Neuronal stem cell (in vitro differentiated cells): ENCODE results near the gene LTBP1.

Experiments used
- DNase-seq: peaks from one replicate; pipeline ENCODE4 v3.0.0-alpha.2; 2013; ENCODE audit warnings: low spot score
- H2AFZ ChIP-seq: one replicate; pipeline ENCODE4 v1.6.1; 2013; ENCODE audit warnings: mild to moderate bottlenecking, low read length, inconsistent platforms
- H2AK5ac ChIP-seq: 2 replicates; pipeline ENCODE4 v1.6.1; 2013; ENCODE audit warnings: low read depth, mild to moderate bottlenecking, inconsistent platforms, low read length, moderate library complexity, mixed read lengths
- H2BK120ac ChIP-seq: 2 replicates; pipeline ENCODE4 v1.6.1; 2013; ENCODE audit warnings: low read depth, mild to moderate bottlenecking, inconsistent platforms, low read length, moderate library complexity, mixed read lengths
- H2BK12ac ChIP-seq: one replicate; pipeline ENCODE4 v1.6.1; 2013; ENCODE audit warnings: low read length, inconsistent platforms
- H2BK15ac ChIP-seq: 2 replicates; pipeline ENCODE4 v1.6.1; 2013; ENCODE audit warnings: mild to moderate bottlenecking, low read length, inconsistent platforms, mixed read lengths
- H2BK5ac ChIP-seq: one replicate; pipeline ENCODE4 v1.6.1; 2013; ENCODE audit warnings: inconsistent platforms, mild to moderate bottlenecking, low read length, moderate library complexity
- H3K14ac ChIP-seq: one replicate; pipeline ENCODE4 v1.6.1; 2013; ENCODE audit warnings: low read length, inconsistent platforms
- H3K18ac ChIP-seq: 2 replicates; pipeline ENCODE4 v1.6.1; 2013; ENCODE audit warnings: low read length, inconsistent platforms
- H3K23ac ChIP-seq: 2 replicates; pipeline ENCODE4 v1.6.1; 2013; ENCODE audit warnings: low read depth, mild to moderate bottlenecking, mixed read lengths, low read length, inconsistent platforms; ENCODE audit not compliant: poor library complexity
- H3K27ac ChIP-seq: replicated peaks from 3 replicates; pipeline ENCODE4 v1.5.1; 2013; ENCODE audit warnings: low read length, inconsistent platforms
- H3K27me3 ChIP-seq, 3 experiments: 2 replicates each; pipeline ENCODE4 v1.6.1; 2013; ENCODE audit warnings: low read length in 3 of 3, mild to moderate bottlenecking in 2 of 3, inconsistent platforms in 1 of 3, low read depth in 1 of 3, mixed read lengths in 1 of 3, moderate library complexity in 1 of 3; ENCODE audit not compliant: control insufficient read depth in 3 of 3, insufficient read depth in 3 of 3
- H3K36me3 ChIP-seq, 2 donors: replicated peaks in 1 of 2; 2 replicates each; pipeline ENCODE4 v1.6.1; 2013; ENCODE audit warnings: low read length in 2 of 2; ENCODE audit not compliant: control insufficient read depth in 2 of 2, insufficient read depth in 2 of 2
- H3K4ac ChIP-seq: 2 replicates; pipeline ENCODE4 v1.6.1; 2013; ENCODE audit warnings: inconsistent platforms, mild to moderate bottlenecking, low read length, moderate library complexity
- H3K4me1 ChIP-seq, 2 donors: 1 replicate in 1 of 2; 2 replicates in 1 of 2; pipeline ENCODE4 v1.6.1; 2013; ENCODE audit warnings: low read length in 2 of 2, low read depth in 1 of 2; ENCODE audit not compliant: control insufficient read depth in 2 of 2, insufficient read depth in 1 of 2
- H3K4me2 ChIP-seq: one replicate; pipeline ENCODE4 v1.6.1; 2013; ENCODE audit warnings: mild to moderate bottlenecking, low read length, inconsistent platforms; ENCODE audit not compliant: insufficient read depth, poor library complexity, severe bottlenecking
- H3K4me3 ChIP-seq, 2 donors: 2 replicates each; pipeline ENCODE4 v1.5.1; 2013; ENCODE audit warnings: low read length in 2 of 2, mild to moderate bottlenecking in 2 of 2, inconsistent platforms in 1 of 2, moderate library complexity in 1 of 2
- H3K79me1 ChIP-seq: one replicate; pipeline ENCODE4 v1.6.1; 2013; ENCODE audit warnings: low read depth, mild to moderate bottlenecking, inconsistent platforms, low read length, moderate library complexity
- H3K9ac ChIP-seq: one replicate; pipeline ENCODE4 v1.6.1; 2013; ENCODE audit warnings: mild to moderate bottlenecking, low read depth, low read length, inconsistent platforms; ENCODE audit not compliant: poor library complexity
- H3K9me3 ChIP-seq, 2 donors: replicated peaks in 1 of 2; 2 replicates each; pipeline versions ENCODE3 to v1.6.1; 2013; ENCODE audit warnings: low read length in 2 of 2, mild to moderate bottlenecking in 2 of 2, inconsistent platforms in 1 of 2, low read depth in 1 of 2, mixed read lengths in 1 of 2, moderate library complexity in 1 of 2; ENCODE audit not compliant: control insufficient read depth in 2 of 2, insufficient read depth in 1 of 2
- H4K8ac ChIP-seq: one replicate; pipeline ENCODE4 v1.6.1; 2013; ENCODE audit warnings: low read depth, mild to moderate bottlenecking, inconsistent platforms, low read length, moderate library complexity
- H4K91ac ChIP-seq: one replicate; pipeline ENCODE4 v1.6.1; 2013; ENCODE audit warnings: low read length, low read depth, mild to moderate bottlenecking, inconsistent platforms; ENCODE audit not compliant: poor library complexity
- WGBS, 2 donors: extraction: QIAGEN DNeasy Blood & Tissue Kit; methylation state at CpG; one replicate each; pipeline ENCODE4 v1.1.7; 2013; ENCODE audit warnings: missing lambda C conversion rate in 2 of 2, mixed read lengths in 1 of 2; ENCODE audit not compliant: insufficient read length in 2 of 2, insufficient replicate concordance in 1 of 2; ENCODE audit errors: extremely low coverage in 2 of 2; 5-methylcytosine and 5-hydroxymethylcytosine counted together

LTBP1 gene

DNA sequence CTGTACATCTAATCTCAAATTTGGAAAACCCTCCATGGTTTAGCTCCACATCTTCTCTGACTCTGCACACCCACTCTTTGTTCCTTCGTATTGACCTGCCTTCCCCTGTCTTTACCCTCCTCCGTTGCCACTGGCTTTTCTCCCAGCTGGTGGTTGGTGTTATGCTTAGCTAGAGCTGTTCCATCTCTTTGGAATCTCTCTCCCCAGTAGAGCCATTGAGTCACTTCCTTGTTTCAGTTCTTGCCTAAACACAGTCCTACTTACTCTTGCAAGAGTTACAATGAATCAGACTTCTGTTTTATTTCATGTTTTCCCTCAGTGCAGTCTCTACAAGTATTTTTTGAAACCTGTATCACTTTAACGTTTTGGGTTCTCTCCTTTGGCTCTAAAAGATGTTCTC, 263.9 kb downstream of the LTBP1 start:
- H3K14ac ChIP-seq = no peak overlapping the region
- no peak overlapping the region for H2BK15ac ChIP-seq
- DNase-seq = no peak
- H3K79me1 ChIP-seq = no peaks in the 10 kb centered on the region
- peaks cover 3 to 6% of the 10 kb centered on the region in 2 donors for H3K4me1 ChIP-seq
- H2BK120ac ChIP-seq = no peak overlapping the region
- no CpG with 5 or more reads among the region's 3 CpGs for WGBS, 2 donors
- peaks cover 0 to 2% of the 10 kb centered on the region in 2 donors for H3K9me3 ChIP-seq
- no peak overlapping the region for H4K91ac ChIP-seq
- H2BK5ac ChIP-seq = no peak overlapping the region
- no peak overlapping the region for H3K27ac ChIP-seq
- no peak overlapping the region for H2BK12ac ChIP-seq
- no peak overlapping the region for H2AFZ ChIP-seq
- H3K9ac ChIP-seq = no peak overlapping the region
- no peak overlapping the region for H3K4ac ChIP-seq
- H3K36me3 ChIP-seq = peaks cover 0 to 9% of the 10 kb centered on the region in 2 donors
- no peak overlapping the region for H3K4me3 ChIP-seq
- H4K8ac ChIP-seq = no peak overlapping the region
- no peak overlapping the region for H2AK5ac ChIP-seq
- H3K18ac ChIP-seq = no peak overlapping the region
- no peaks in the 10 kb centered on the region for H3K27me3 ChIP-seq
- no peak overlapping the region for H3K23ac ChIP-seq
- no peak overlapping the region for H3K4me2 ChIP-seq

DNA sequence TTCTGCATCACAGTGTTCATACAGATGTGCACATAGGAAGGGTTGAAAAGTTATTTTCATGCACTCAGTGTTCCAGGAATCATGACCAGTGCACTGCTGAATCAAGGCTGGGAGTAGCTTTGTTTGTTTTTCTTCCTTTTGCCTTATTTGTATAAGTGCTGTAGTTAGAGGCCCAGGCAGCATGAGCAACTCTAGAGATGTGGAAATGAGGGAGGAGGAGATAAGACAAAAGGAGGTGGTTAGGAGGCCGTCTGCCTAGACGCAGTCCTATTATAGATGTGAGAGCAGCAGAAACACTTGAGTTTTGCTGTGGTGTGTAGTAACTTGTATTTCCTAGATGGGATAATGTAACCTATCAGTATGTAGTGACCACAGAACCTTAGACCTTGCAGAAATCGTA, 265.4 kb downstream of the LTBP1 start:
- Histone ChIP-seq H2BK5ac (no peak overlapping the region), H3K18ac (no peak overlapping the region), H3K23ac (no peak overlapping the region), H3K79me1 (no peaks in the 10 kb centered on the region), H3K27ac (no peak overlapping the region), H2BK12ac (no peak overlapping the region), H3K27me3 (no peaks in the 10 kb centered on the region), H2BK120ac (no peak overlapping the region), H2AK5ac (no peak overlapping the region), H4K8ac (no peak overlapping the region), H3K9me3 (peaks cover 0 to 2% of the 10 kb centered on the region in 2 donors), H4K91ac (no peak overlapping the region), H2BK15ac (no peak overlapping the region), H2AFZ (no peak overlapping the region), H3K36me3 (peaks cover 0 to 9% of the 10 kb centered on the region in 2 donors), H3K4ac (no peak overlapping the region), H3K4me3 (no peak overlapping the region), H3K4me1 (peaks cover 3 to 6% of the 10 kb centered on the region in 2 donors), H3K9ac (no peak overlapping the region), H3K4me2 (no peak overlapping the region), H3K14ac (no peak overlapping the region)
- WGBS, 2 donors = no CpG with 5 or more reads among the region's 3 CpGs
- DNase-seq = no peak

- Histone ChIP-seq H3K9me3 (peaks cover 0 to 2% of the 10 kb centered on the region in 2 donors), H3K27me3 (no peaks in the 10 kb centered on the region), H3K4me2 (no peak overlapping the region), H2BK5ac (no peak overlapping the region), H3K27ac (no peak overlapping the region), H3K18ac (no peak overlapping the region), H4K8ac (no peak overlapping the region), H2BK120ac (no peak overlapping the region), H3K4me1 (peaks cover 3 to 6% of the 10 kb centered on the region in 2 donors), H2AFZ (no peak overlapping the region), H4K91ac (no peak overlapping the region), H3K23ac (no peak overlapping the region), H3K4ac (no peak overlapping the region), H2BK12ac (no peak overlapping the region), H3K14ac (no peak overlapping the region), H3K9ac (no peak overlapping the region), H3K79me1 (no peaks in the 10 kb centered on the region), H2AK5ac (no peak overlapping the region), H2BK15ac (no peak overlapping the region), H3K4me3 (no peak overlapping the region), H3K36me3 (peaks cover 0 to 8% of the 10 kb centered on the region in 2 donors)
- no CpG with 5 or more reads among the region's 3 CpGs for WGBS, 2 donors
- DNase-seq = no peak
These were observed 266.5 kb downstream of the LTBP1 start for GRCh38 chr2:33213244-33213643.

- H3K14ac ChIP-seq = no peak overlapping the region
- no peak overlapping the region for H3K4ac ChIP-seq
- H4K8ac ChIP-seq = no peak overlapping the region
- H3K36me3 ChIP-seq = peaks cover 0 to 6% of the 10 kb centered on the region in 2 donors
- H3K27me3 ChIP-seq = no peaks in the 10 kb centered on the region
- no peak overlapping the region for H3K4me2 ChIP-seq
- H3K27ac ChIP-seq = no peak overlapping the region
- H3K23ac ChIP-seq = no peak overlapping the region
- no peak overlapping the region for H3K9ac ChIP-seq
- H2BK12ac ChIP-seq = no peak overlapping the region
- no peak for DNase-seq
- no peaks in the 10 kb centered on the region for H3K79me1 ChIP-seq
- H2BK5ac ChIP-seq = no peak overlapping the region
- H4K91ac ChIP-seq = no peak overlapping the region
- peaks cover 3 to 6% of the 10 kb centered on the region in 2 donors for H3K4me1 ChIP-seq
- no peak overlapping the region for H2AFZ ChIP-seq
- no peak overlapping the region for H3K18ac ChIP-seq
- H2BK15ac ChIP-seq = no peak overlapping the region
- no CpG with 5 or more reads among the region's 2 CpGs for WGBS, 2 donors
- H2AK5ac ChIP-seq = no peak overlapping the region
- peaks cover 0 to 2% of the 10 kb centered on the region in 2 donors for H3K9me3 ChIP-seq
- H3K4me3 ChIP-seq = no peak overlapping the region
- H2BK120ac ChIP-seq = no peak overlapping the region
These were observed 266.9 kb downstream of the LTBP1 start for GRCh38 chr2:33213648-33214047.
